KBM-7 (cell line): Measurements from ENCODE around the gene PDCD2L.
"Not testable (repeated sequence)": the region's sequence is repeated elsewhere in the genome, so short reads cannot be mapped to it uniquely, and the experiment has no call there.

Source experiments
- DNase-seq: peaks from one replicate; pipeline ENCODE4 v3.0.0-alpha.2; 2015
- in situ Hi-C: fragments of 300-500 bp; cut with MboI; formaldehyde crosslinking; loops from 2 replicates; pipeline ENCODE4 v1.14.3; 2020; ENCODE audit warnings: low sequenced_read_pairs, low pct_unique_long_range_greater_than_20kb, mixed read lengths

PDCD2L gene

GRCh38 chr19:34370983-34371382 is 33.2 kb upstream of the PDCD2L start:
- in situ Hi-C loops, result no loop called here
- DNase-seq, result no peak

- in situ Hi-C loops, result no loop called here
- DNase-seq, result no peak
Measured at GRCh38 chr19:34373601-34374288, 30.5 kb upstream of the PDCD2L start.

- no peak for DNase-seq
- in situ Hi-C loops, result no loop called here
Measured at GRCh38 chr19:34375598-34375997, 28.6 kb upstream of the PDCD2L start.

GRCh38 chr19:34380639-34381241 is 23.5 kb upstream of the PDCD2L start:
- in situ Hi-C loops, result no loop called here
- no peak for DNase-seq

- in situ Hi-C loops, result no loop called here
- DNase-seq, result no peak
Measured at GRCh38 chr19:34381399-34382251, 22.6 kb upstream of the PDCD2L start.

- in situ Hi-C loops, result no loop called here
- DNase-seq, result no peak
Measured at GRCh38 chr19:34382471-34382870, 21.7 kb upstream of the PDCD2L start.

- no peak for DNase-seq
- in situ Hi-C loops, result no loop called here
Measured at GRCh38 chr19:34383599-34383998, 20.6 kb upstream of the PDCD2L start.

GRCh38 chr19:34386645-34387445 is 17.4 kb upstream of the PDCD2L start:
- in situ Hi-C loops, result no loop called here
- DNase-seq, result no peak

- in situ Hi-C loops, result no loop called here
- DNase-seq, result no peak
Measured at GRCh38 chr19:34387446-34387810, 16.8 kb upstream of the PDCD2L start.

- DNase-seq, in situ Hi-C loops: not testable (repeated sequence)
Measured at GRCh38 chr19:34388745-34389144, 15.5 kb upstream of the PDCD2L start.

- in situ Hi-C loops, result no loop called here
- no peak for DNase-seq
Measured at GRCh38 chr19:34391813-34392212, 12.4 kb upstream of the PDCD2L start.

GRCh38 chr19:34393031-34393430 is 11.2 kb upstream of the PDCD2L start:
- no peak for DNase-seq
- in situ Hi-C loops, result no loop called here

- in situ Hi-C loops, result no loop called here
- DNase-seq, result no peak
Measured at GRCh38 chr19:34393629-34394028, 10.6 kb upstream of the PDCD2L start.

- in situ Hi-C loops, result no loop called here
- DNase-seq, result no peak
Measured at GRCh38 chr19:34397853-34398252, 6.3 kb upstream of the PDCD2L start.

- no peak for DNase-seq
- in situ Hi-C loops, result no loop called here
Measured at GRCh38 chr19:34399886-34400285, 4.3 kb upstream of the PDCD2L start.

- DNase-seq, in situ Hi-C loops: not testable (repeated sequence)
Measured at GRCh38 chr19:34400844-34401243, 3.4 kb upstream of the PDCD2L start.

GRCh38 chr19:34402074-34402600 is 2.1 kb upstream of the PDCD2L start:
- DNase-seq, result no peak
- in situ Hi-C loops, result no loop called here

GRCh38 chr19:34403784-34404108 is 453 bp upstream of the PDCD2L start:
- in situ Hi-C loops, result no loop called here
- DNase-seq, result no peak

- no peak for DNase-seq
- in situ Hi-C loops, result no loop called here
Measured at GRCh38 chr19:34405892-34406660, 1.9 kb downstream of the PDCD2L start.
